Activated T-helper 17 cell treated with anti-CD3 and anti-CD28 coated beads, Interleukin-2, amount 50 U/mL, for 72 hours (primary cell): ENCODE measurements around the gene PLCD3. TPM values are rescaled to one million over a fixed set of nuclear protein-coding genes. Genes with fewer than 3 reads are reported as not detected.
A peak's percentile ranks its signal among the peaks of the same experiment; 100 is the strongest.

ENCODE experiments used
- ATAC-seq: fragments of 150-1000 bp; cut with Tn5 transposase; replicated peaks from 2 replicates; pipeline ENCODE4 v1.10.0; 2021; ENCODE audit warnings: mild to moderate bottlenecking, moderate library complexity
- H3K27ac Mint-ChIP-seq: one replicate; pipeline ENCODE4 v1.8.0; 2022; ENCODE audit warnings: mixed read lengths
- H3K27me3 Mint-ChIP-seq: one replicate; pipeline ENCODE4 v1.8.0; 2022; ENCODE audit warnings: mixed read lengths
- H3K36me3 Mint-ChIP-seq: one replicate; pipeline ENCODE4 v1.8.0; 2022; ENCODE audit warnings: low read depth, mild to moderate bottlenecking, mixed read lengths
- H3K4me1 Mint-ChIP-seq: one replicate; pipeline ENCODE4 v1.8.0; 2022; ENCODE audit warnings: mixed read lengths
- H3K4me3 Mint-ChIP-seq: one replicate; pipeline ENCODE4 v1.8.0; 2022; ENCODE audit warnings: mild to moderate bottlenecking, mixed read lengths
- H3K9me3 Mint-ChIP-seq: one replicate; pipeline ENCODE4 v1.8.0; 2022; ENCODE audit warnings: mixed read lengths
- total RNA-seq, 2 donors: library from RNA; stranded (reverse); gene quantifications; one replicate each; pipeline ENCODE4 v1.2.3, GENCODE V29; 2022

The PLCD3 gene
- total RNA-seq, 2 donors from 2014 or later = 3.1 to 6.5 TPM

GRCh38 chr17:45098081-45098868 is 34.0 kb downstream of the PLCD3 start:
- no peak overlapping the region for H3K4me3 Mint-ChIP-seq
- no peak for ATAC-seq
- H3K27me3 Mint-ChIP-seq = no peaks in the 10 kb centered on the region
- peaks cover 87% of the 10 kb centered on the region for H3K36me3 Mint-ChIP-seq
- H3K27ac Mint-ChIP-seq = no peak overlapping the region
- no peaks in the 10 kb centered on the region for H3K9me3 Mint-ChIP-seq
- H3K4me1 Mint-ChIP-seq = peaks cover 3% of the 10 kb centered on the region

- H3K36me3 Mint-ChIP-seq = peaks cover 87% of the 10 kb centered on the region
- no peaks in the 10 kb centered on the region for H3K9me3 Mint-ChIP-seq
- H3K4me1 Mint-ChIP-seq = peaks cover 3% of the 10 kb centered on the region
These were observed 35.4 kb downstream of the PLCD3 start for GRCh38 chr17:45096926-45097325.

GRCh38 chr17:45096141-45096540 is 36.2 kb downstream of the PLCD3 start:
- H3K4me1 Mint-ChIP-seq = peaks cover 3% of the 10 kb centered on the region
- no peak for ATAC-seq
- no peaks in the 10 kb centered on the region for H3K9me3 Mint-ChIP-seq
- H3K4me3 Mint-ChIP-seq = no peak overlapping the region
- H3K36me3 Mint-ChIP-seq = peaks cover 89% of the 10 kb centered on the region
- H3K27me3 Mint-ChIP-seq = no peaks in the 10 kb centered on the region
- no peak overlapping the region for H3K27ac Mint-ChIP-seq

More at GRCh38 chr17:45096926-45097325, 35.4 kb downstream of the PLCD3 start:
- Mint-ChIP-seq H3K4me3 (no peak overlapping the region), H3K27ac (no peak overlapping the region), H3K27me3 (no peaks in the 10 kb centered on the region)
- no peak for ATAC-seq

- Mint-ChIP-seq H3K36me3 (peaks cover 98% of the 10 kb centered on the region), H3K27me3 (no peaks in the 10 kb centered on the region), H3K4me1 (no peaks in the 10 kb centered on the region), H3K27ac (no peak overlapping the region), H3K4me3 (no peak overlapping the region), H3K9me3 (no peaks in the 10 kb centered on the region)
- no peak for ATAC-seq
These were observed 38.7 kb downstream of the PLCD3 start for GRCh38 chr17:45093444-45094110.

GRCh38 chr17:45092911-45093430 is 39.3 kb downstream of the PLCD3 start:
- Mint-ChIP-seq H3K36me3 (peaks cover 98% of the 10 kb centered on the region), H3K27ac (no peak overlapping the region)

GRCh38 chr17:45091778-45092425 is 40.4 kb downstream of the PLCD3 start:
- Mint-ChIP-seq H3K36me3 (peaks cover 98% of the 10 kb centered on the region), H3K4me1 (no peaks in the 10 kb centered on the region), H3K27ac (no peak overlapping the region), H3K27me3 (no peaks in the 10 kb centered on the region), H3K4me3 (no peak overlapping the region), H3K9me3 (no peaks in the 10 kb centered on the region)
- no peak for ATAC-seq

More at GRCh38 chr17:45092911-45093430, 39.3 kb downstream of the PLCD3 start:
- Mint-ChIP-seq H3K9me3 (no peaks in the 10 kb centered on the region), H3K27me3 (no peaks in the 10 kb centered on the region), H3K4me3 (no peak overlapping the region), H3K4me1 (no peaks in the 10 kb centered on the region)
- ATAC-seq = no peak

- H3K27me3 Mint-ChIP-seq = no peaks in the 10 kb centered on the region
- H3K4me1 Mint-ChIP-seq = no peaks in the 10 kb centered on the region
- no peak overlapping the region for H3K4me3 Mint-ChIP-seq
- H3K9me3 Mint-ChIP-seq = no peaks in the 10 kb centered on the region
- peaks cover 98% of the 10 kb centered on the region for H3K36me3 Mint-ChIP-seq
- no peak for ATAC-seq
- no peak overlapping the region for H3K27ac Mint-ChIP-seq
These were observed 41.6 kb downstream of the PLCD3 start for GRCh38 chr17:45090711-45091110.

GRCh38 chr17:45088741-45089140 is 43.6 kb downstream of the PLCD3 start:
- peaks cover 99% of the 10 kb centered on the region for H3K36me3 Mint-ChIP-seq
- H3K27me3 Mint-ChIP-seq = no peaks in the 10 kb centered on the region
- no peak overlapping the region for H3K27ac Mint-ChIP-seq
- no peak for ATAC-seq
- H3K4me1 Mint-ChIP-seq = no peaks in the 10 kb centered on the region
- no peaks in the 10 kb centered on the region for H3K9me3 Mint-ChIP-seq
- H3K4me3 Mint-ChIP-seq = no peak overlapping the region

GRCh38 chr17:45087978-45088377 is 44.3 kb downstream of the PLCD3 start:
- Mint-ChIP-seq H3K27me3 (no peaks in the 10 kb centered on the region), H3K27ac (no peak overlapping the region), H3K4me1 (no peaks in the 10 kb centered on the region), H3K4me3 (no peak overlapping the region), H3K36me3 (peaks cover 99% of the 10 kb centered on the region), H3K9me3 (no peaks in the 10 kb centered on the region)
- no peak for ATAC-seq

- H3K36me3 Mint-ChIP-seq = peaks cover 99% of the 10 kb centered on the region
- no peak overlapping the region for H3K27ac Mint-ChIP-seq
These were observed 44.8 kb downstream of the PLCD3 start for GRCh38 chr17:45087504-45087975.

GRCh38 chr17:45086865-45087503 is 45.3 kb downstream of the PLCD3 start:
- ATAC-seq = no peak
- H3K36me3 Mint-ChIP-seq = peaks cover 99% of the 10 kb centered on the region
- no peaks in the 10 kb centered on the region for H3K9me3 Mint-ChIP-seq
- no peak overlapping the region for H3K4me3 Mint-ChIP-seq
- H3K27ac Mint-ChIP-seq = no peak overlapping the region
- H3K4me1 Mint-ChIP-seq = no peaks in the 10 kb centered on the region
- H3K27me3 Mint-ChIP-seq = no peaks in the 10 kb centered on the region

More at GRCh38 chr17:45087504-45087975, 44.8 kb downstream of the PLCD3 start:
- Mint-ChIP-seq H3K9me3 (no peaks in the 10 kb centered on the region), H3K4me3 (no peak overlapping the region), H3K27me3 (no peaks in the 10 kb centered on the region), H3K4me1 (no peaks in the 10 kb centered on the region)
- no peak for ATAC-seq

GRCh38 chr17:45086391-45086790 is 45.9 kb downstream of the PLCD3 start:
- H3K36me3 Mint-ChIP-seq = peaks cover 99% of the 10 kb centered on the region

GRCh38 chr17:45081047-45081703 is 51.1 kb downstream of the PLCD3 start:
- H3K36me3 Mint-ChIP-seq = peaks cover 89% of the 10 kb centered on the region
- no peak overlapping the region for H3K4me3 Mint-ChIP-seq
- H3K27me3 Mint-ChIP-seq = no peaks in the 10 kb centered on the region
- ATAC-seq = no peak
- no peaks in the 10 kb centered on the region for H3K9me3 Mint-ChIP-seq
- peaks cover 4% of the 10 kb centered on the region for H3K4me1 Mint-ChIP-seq
- H3K27ac Mint-ChIP-seq = peak overlapping the region; percentile 48

More at GRCh38 chr17:45086391-45086790, 45.9 kb downstream of the PLCD3 start:
- no peak for ATAC-seq
- Mint-ChIP-seq H3K9me3 (no peaks in the 10 kb centered on the region), H3K27ac (no peak overlapping the region), H3K4me3 (no peak overlapping the region), H3K27me3 (no peaks in the 10 kb centered on the region), H3K4me1 (no peaks in the 10 kb centered on the region)

GRCh38 chr17:45077643-45078042 is 54.7 kb downstream of the PLCD3 start:
- Mint-ChIP-seq H3K27me3 (no peaks in the 10 kb centered on the region), H3K4me3 (no peak overlapping the region), H3K36me3 (peaks cover 84% of the 10 kb centered on the region), H3K9me3 (no peaks in the 10 kb centered on the region), H3K27ac (no peak overlapping the region), H3K4me1 (peaks cover 4% of the 10 kb centered on the region)
- ATAC-seq = peak; percentile 62
